DOHH2 (cell line): ENCODE data around the gene PRSS22.
A peak's percentile ranks its signal among the peaks of the same experiment; 100 is the strongest.

Source experiments
- H3F3A ChIP-seq: fragments of 200-600 bp; sonication (generic), shearing (Covaris generic); 2 replicates; pipeline ENCODE4 v1.6.0; 2016; ENCODE audit warnings: antibody characterized with exemption, mild to moderate bottlenecking; ENCODE audit not compliant: control insufficient read depth, insufficient read depth
- H3K27ac ChIP-seq: fragments of 200-600 bp; sonication (generic); 2 replicates; pipeline ENCODE4 v1.5.1; 2014; ENCODE audit warnings: low read depth, mild to moderate bottlenecking, low read length, moderate library complexity
- H3K27me3 ChIP-seq: fragments of 200-600 bp; sonication (generic); 2 replicates; pipeline ENCODE4 v1.6.1; 2014; ENCODE audit warnings: mild to moderate bottlenecking, low read length, mixed read lengths; ENCODE audit not compliant: control insufficient read depth
- H3K36me3 ChIP-seq: fragments of 200-600 bp; sonication (generic); 2 replicates; pipeline ENCODE4 v1.6.1; 2014; ENCODE audit warnings: mild to moderate bottlenecking, low read length, moderate library complexity, mixed read lengths; ENCODE audit not compliant: control insufficient read depth
- H3K4me1 ChIP-seq: fragments of 200-600 bp; sonication (generic); 2 replicates; pipeline ENCODE4 v1.6.1; 2014; ENCODE audit warnings: mild to moderate bottlenecking, low read length, mixed read lengths; ENCODE audit not compliant: control insufficient read depth
- H3K4me2 ChIP-seq: fragments of 200-600 bp; sonication (generic); 2 replicates; pipeline ENCODE4 v1.6.0; 2014; ENCODE audit warnings: mild to moderate bottlenecking, low read length, moderate library complexity
- H3K4me3 ChIP-seq: fragments of 200-600 bp; sonication (generic); 2 replicates; pipeline ENCODE4 v1.5.1; 2014; ENCODE audit warnings: mild to moderate bottlenecking, low read length, mixed read lengths
- H3K79me2 ChIP-seq: fragments of 200-600 bp; sonication (generic); 2 replicates; pipeline ENCODE4 v1.6.1; 2014; ENCODE audit warnings: mild to moderate bottlenecking, low read length, mixed read lengths; ENCODE audit not compliant: control insufficient read depth
- H3K9me2 ChIP-seq: fragments of 200-600 bp; sonication (generic); replicated peaks from 2 replicates; pipeline ENCODE4 v1.6.1; 2014; ENCODE audit warnings: mild to moderate bottlenecking, low read length, mixed read lengths; ENCODE audit not compliant: control insufficient read depth
- H3K9me3 ChIP-seq: fragments of 200-600 bp; sonication (generic); 2 replicates; pipeline ENCODE4 v1.6.1; 2014; ENCODE audit warnings: antibody characterized with exemption, low read length, mixed read lengths; ENCODE audit not compliant: control insufficient read depth, insufficient read depth
- H4K20me1 ChIP-seq: fragments of 200-600 bp; sonication (generic); 2 replicates; pipeline ENCODE4 v1.6.0; 2014; ENCODE audit warnings: low read depth, mild to moderate bottlenecking, antibody characterized with exemption, low read length, moderate library complexity; ENCODE audit not compliant: control insufficient read depth, insufficient read depth
- EZH2phosphoT487 ChIP-seq: fragments of 200-600 bp; sonication (generic); IDR thresholded peaks from 2 replicates; pipeline ENCODE4 v1.6.1; 2017; ENCODE audit warnings: borderline replicate concordance, mild to moderate bottlenecking, antibody characterized with exemption, low read length, moderate library complexity, mixed read lengths
- TF ChIP-seq, protein P1 (sequence below): fragments of 200-600 bp; sonication (generic); IDR thresholded peaks from one replicate; pipeline ENCODE4 v1.5.1; 2014; ENCODE audit warnings: antibody characterized with exemption, mild to moderate bottlenecking, low read depth, low read length; ENCODE audit not compliant: poor library complexity, severe bottlenecking

The PRSS22 gene

DNA sequence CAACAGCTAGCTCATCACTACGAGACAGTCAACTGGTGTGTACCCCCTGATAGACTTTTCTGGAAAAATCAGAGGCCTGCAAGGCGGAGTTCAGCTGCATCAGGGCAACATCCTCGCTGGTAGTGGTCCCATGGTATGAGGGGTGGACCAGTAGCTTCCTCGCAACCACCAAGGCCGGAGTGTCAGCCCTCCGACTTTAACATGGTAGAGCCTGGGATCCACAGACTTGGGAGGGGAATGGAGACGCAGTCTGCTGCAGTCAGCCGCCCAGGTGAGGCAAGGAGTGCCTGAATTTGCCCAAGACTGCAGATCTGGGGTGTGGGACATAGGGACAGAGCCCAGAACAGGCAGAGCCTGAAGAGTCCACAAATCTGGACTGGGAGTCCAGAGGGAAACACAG, 14.4 kb downstream of the PRSS22 start:
- H3K27me3 ChIP-seq = no peaks in the 10 kb centered on the region
- TF ChIP-seq EZH2phosphoT487 = no peak
- TF ChIP-seq, protein P1, sequence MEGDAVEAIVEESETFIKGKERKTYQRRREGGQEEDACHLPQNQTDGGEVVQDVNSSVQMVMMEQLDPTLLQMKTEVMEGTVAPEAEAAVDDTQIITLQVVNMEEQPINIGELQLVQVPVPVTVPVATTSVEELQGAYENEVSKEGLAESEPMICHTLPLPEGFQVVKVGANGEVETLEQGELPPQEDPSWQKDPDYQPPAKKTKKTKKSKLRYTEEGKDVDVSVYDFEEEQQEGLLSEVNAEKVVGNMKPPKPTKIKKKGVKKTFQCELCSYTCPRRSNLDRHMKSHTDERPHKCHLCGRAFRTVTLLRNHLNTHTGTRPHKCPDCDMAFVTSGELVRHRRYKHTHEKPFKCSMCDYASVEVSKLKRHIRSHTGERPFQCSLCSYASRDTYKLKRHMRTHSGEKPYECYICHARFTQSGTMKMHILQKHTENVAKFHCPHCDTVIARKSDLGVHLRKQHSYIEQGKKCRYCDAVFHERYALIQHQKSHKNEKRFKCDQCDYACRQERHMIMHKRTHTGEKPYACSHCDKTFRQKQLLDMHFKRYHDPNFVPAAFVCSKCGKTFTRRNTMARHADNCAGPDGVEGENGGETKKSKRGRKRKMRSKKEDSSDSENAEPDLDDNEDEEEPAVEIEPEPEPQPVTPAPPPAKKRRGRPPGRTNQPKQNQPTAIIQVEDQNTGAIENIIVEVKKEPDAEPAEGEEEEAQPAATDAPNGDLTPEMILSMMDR = no peak

DNA sequence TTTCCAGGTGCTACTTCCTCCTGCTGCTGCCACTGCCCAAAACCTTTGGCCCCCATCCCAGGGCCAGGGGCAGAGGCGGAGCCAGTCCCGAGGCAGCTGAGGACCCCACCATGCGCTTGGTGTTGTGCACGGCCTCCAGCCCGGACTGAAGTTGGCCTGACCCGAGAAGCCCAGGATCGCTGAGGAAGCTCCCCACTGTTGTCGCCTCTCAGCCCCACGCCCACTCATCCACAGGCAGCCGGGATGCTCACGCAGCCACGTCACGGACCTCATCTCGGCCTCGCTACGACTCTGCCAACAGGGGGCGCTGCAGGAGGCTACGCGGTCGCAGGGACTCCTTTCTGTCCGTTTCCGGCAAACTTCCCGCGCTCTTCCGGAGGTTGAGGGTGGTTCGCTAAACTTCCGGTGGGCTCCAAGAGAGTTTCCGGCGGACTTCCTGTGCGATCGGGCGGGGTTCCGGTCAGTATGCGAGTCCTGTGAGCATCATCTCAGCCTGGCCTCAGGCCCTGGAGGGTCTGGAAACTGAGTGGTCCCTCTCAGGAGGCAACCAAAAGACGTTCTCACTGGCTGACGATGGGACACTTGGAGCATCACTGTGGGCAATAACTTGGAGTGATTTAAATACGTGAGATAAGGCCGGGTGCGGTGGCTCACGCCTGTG, 15.5 kb downstream of the PRSS22 start:
- Histone ChIP-seq H3K4me3 (peak overlapping the region; percentile 64), H3K9me3 (0 out of 2 replicates have a peak, but pooled peaks cover 3% of the 10 kb centered on the region), H3K27me3 (no peaks in the 10 kb centered on the region), H3K79me2 (no peaks in the 10 kb centered on the region), H3F3A (peaks cover 24% of the 10 kb centered on the region), H4K20me1 (no peaks in the 10 kb centered on the region), H3K4me1 (peaks cover 23% of the 10 kb centered on the region), H3K4me2 (peak overlapping the region; percentile 56), H3K36me3 (no peaks in the 10 kb centered on the region), H3K27ac (no peak overlapping the region), H3K9me2 (no peaks in the 10 kb centered on the region)
- TF ChIP-seq, protein P1 = peak; percentile 97
- TF ChIP-seq EZH2phosphoT487 = no peak

More for the DNA sequence above, 14.4 kb downstream of the PRSS22 start:
- H4K20me1 ChIP-seq = no peaks in the 10 kb centered on the region
- H3K36me3 ChIP-seq = no peaks in the 10 kb centered on the region
- H3K4me2 ChIP-seq = no peak overlapping the region
- peaks cover 23% of the 10 kb centered on the region for H3K4me1 ChIP-seq
- no peak overlapping the region for H3K4me3 ChIP-seq
- no peak overlapping the region for H3K27ac ChIP-seq
- H3K9me2 ChIP-seq = no peaks in the 10 kb centered on the region
- peaks cover 24% of the 10 kb centered on the region for H3F3A ChIP-seq
- H3K9me3 ChIP-seq = 0 out of 2 replicates have a peak, but pooled peaks cover 3% of the 10 kb centered on the region
- H3K79me2 ChIP-seq = no peaks in the 10 kb centered on the region

DNA sequence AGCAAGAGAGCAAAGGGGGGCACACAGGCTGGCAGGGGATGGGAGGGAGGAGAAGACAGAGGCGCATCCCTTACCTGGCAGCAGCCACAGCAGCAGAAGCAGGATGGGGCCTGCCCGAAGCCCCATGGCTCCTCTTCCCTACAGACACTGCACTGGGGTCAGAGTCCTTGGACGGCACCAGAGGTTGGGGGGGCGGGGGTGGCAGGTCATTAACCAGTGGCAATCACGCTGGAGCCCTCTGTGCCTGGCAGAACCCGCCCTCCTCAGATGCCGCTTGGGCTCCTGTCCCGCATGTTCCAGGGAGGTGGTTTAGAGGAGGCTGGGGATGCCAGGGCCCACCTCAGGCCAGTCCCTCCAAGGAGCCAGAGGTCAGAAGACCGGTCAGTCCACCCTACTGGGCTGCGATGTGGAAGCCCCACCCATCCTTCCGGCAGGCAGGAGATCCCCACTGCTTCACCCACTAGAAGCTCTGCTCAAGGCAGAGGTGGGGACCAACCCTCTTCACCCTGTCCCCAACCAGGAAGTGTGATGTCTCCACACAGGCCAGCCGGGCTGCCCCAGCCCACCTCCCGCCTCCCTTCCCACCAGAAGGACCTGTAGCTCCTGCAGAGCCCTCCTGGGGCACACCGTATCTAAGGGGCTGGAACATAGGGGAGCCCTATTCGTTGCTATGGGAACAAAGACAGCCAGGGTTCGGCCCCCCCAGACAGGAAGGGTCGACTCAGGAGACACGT, 16.2 kb downstream of the PRSS22 start:
- Histone ChIP-seq H4K20me1 (no peaks in the 10 kb centered on the region), H3K36me3 (no peaks in the 10 kb centered on the region), H3K4me3 (peak overlapping the region; percentile 64), H3F3A (peaks cover 24% of the 10 kb centered on the region), H3K9me3 (0 out of 2 replicates have a peak, but pooled peaks cover 3% of the 10 kb centered on the region), H3K4me2 (peak overlapping the region; percentile 56), H3K9me2 (no peaks in the 10 kb centered on the region), H3K27me3 (no peaks in the 10 kb centered on the region), H3K79me2 (no peaks in the 10 kb centered on the region), H3K27ac (no peak overlapping the region), H3K4me1 (peaks cover 23% of the 10 kb centered on the region)
- TF ChIP-seq, protein P1 = no peak
- no peak for TF ChIP-seq EZH2phosphoT487
